GM15510 (cell line): ENCODE data around the gene RIMBP2.

Experiments
- POLR2A ChIP-seq: IDR thresholded peaks from 3 replicates; pipeline ENCODE4 v1.6.1; 2011; ENCODE audit warnings: borderline replicate concordance; ENCODE audit not compliant: insufficient read length; ENCODE audit errors: extremely low read depth

The RIMBP2 gene

GRCh38 chr12:130413909-130414308, 302.2 kb downstream of the RIMBP2 start:
- TF ChIP-seq POLR2A: no peak

GRCh38 chr12:130412384-130412783, 303.7 kb downstream of the RIMBP2 start:
- no peak for TF ChIP-seq POLR2A

GRCh38 chr12:130405332-130405731, 310.8 kb downstream of the RIMBP2 start:
- TF ChIP-seq POLR2A: no peak

- no peak for TF ChIP-seq POLR2A
These were observed 314.4 kb downstream of the RIMBP2 start for GRCh38 chr12:130401703-130402102.

GRCh38 chr12:130398100-130398848, 317.8 kb downstream of the RIMBP2 start:
- no peak for TF ChIP-seq POLR2A

GRCh38 chr12:130396667-130397066, 319.4 kb downstream of the RIMBP2 start:
- TF ChIP-seq POLR2A: no peak

GRCh38 chr12:130394906-130395305, 321.2 kb downstream of the RIMBP2 start:
- no peak for TF ChIP-seq POLR2A

- TF ChIP-seq POLR2A: no peak
These were observed 324.9 kb downstream of the RIMBP2 start for GRCh38 chr12:130391186-130391585.

GRCh38 chr12:130385193-130385592, 330.9 kb downstream of the RIMBP2 start:
- TF ChIP-seq POLR2A: no peak

GRCh38 chr12:130384234-130384633, 331.9 kb downstream of the RIMBP2 start:
- no peak for TF ChIP-seq POLR2A

- no peak for TF ChIP-seq POLR2A
These were observed 333.3 kb downstream of the RIMBP2 start for GRCh38 chr12:130382818-130383217.

- TF ChIP-seq POLR2A: no peak
These were observed 340.5 kb downstream of the RIMBP2 start for GRCh38 chr12:130375296-130376287.

- no peak for TF ChIP-seq POLR2A
These were observed 342.0 kb downstream of the RIMBP2 start for GRCh38 chr12:130374083-130374482.

GRCh38 chr12:130372936-130373335, 343.2 kb downstream of the RIMBP2 start:
- TF ChIP-seq POLR2A: no peak

GRCh38 chr12:130371296-130371695, 344.8 kb downstream of the RIMBP2 start:
- TF ChIP-seq POLR2A: no peak
